SKM-1 treated with dmso at 0.1 percent for 144 hours (cell line): ENCODE data around the gene FOS.
"Not testable (repeated sequence)": the region's sequence is repeated elsewhere in the genome, so short reads cannot be mapped to it uniquely, and the experiment has no call there.

ENCODE experiments used
- DNase-seq: peaks from one replicate; lab custom pipeline; 2025; ENCODE audit not compliant: unreplicated experiment; lab: John Stamatoyannopoulos, UW

Gene FOS

GRCh38 chr14:75278422-75279152 lies at the start of gene FOS:
Gene FOS (plus strand): TSS chr14:75278828. CDS start chr14:75278983, 155 bp downstream.
- peak; percentile 57 for DNase-seq

DNA sequence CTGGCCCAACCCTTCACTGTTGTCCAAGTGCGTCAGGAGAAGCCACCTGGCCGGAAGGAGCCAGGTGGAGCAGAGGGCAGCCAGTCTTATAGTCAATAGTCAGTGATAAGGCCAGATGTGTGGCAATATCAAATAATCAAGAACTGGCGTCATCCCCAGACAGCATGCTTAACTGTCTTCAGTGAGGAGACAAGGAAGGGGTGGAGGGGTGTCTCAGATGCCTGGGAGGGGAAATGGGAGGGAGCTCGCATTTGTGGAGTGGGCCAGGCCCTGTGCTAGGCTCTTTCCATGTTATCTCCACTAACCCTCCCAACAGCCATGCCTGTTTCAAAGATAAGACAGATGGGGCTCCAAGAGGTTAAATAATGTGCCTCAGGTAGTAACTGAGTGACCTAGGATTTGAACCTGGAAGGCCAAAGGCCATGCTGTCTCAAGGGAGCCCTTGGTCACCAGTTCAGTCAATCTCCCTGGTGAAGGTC lies 48.9 kb upstream of the FOS start:
- DNase-seq: no peak

- peak; percentile 18 for DNase-seq
Observed at GRCh38 chr14:75230140-75230792, 48.4 kb upstream of the FOS start.

- DNase-seq: no peak
Observed at GRCh38 chr14:75231320-75231719, 47.3 kb upstream of the FOS start.

DNA sequence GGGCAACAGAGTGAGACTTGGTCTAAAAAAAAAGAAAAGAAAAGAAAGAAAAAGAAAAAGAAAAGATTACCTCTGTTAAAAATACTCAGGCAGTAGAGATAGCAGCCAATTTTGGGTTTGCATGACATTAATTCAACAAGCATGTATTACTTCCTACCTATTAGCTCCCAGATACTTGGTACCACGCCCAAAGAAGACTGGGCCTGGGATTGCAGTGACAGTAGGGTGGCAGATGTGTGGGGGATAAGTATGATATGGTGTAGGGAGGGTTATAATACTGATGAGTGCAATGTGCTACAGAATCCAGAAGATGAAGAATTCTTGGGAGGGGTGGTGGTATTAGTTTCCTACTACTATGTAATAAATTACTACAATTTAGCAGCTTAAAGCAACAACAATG lies 46.4 kb upstream of the FOS start:
- no peak for DNase-seq

- no peak for DNase-seq
Observed at GRCh38 chr14:75232597-75232996, 46.0 kb upstream of the FOS start.

DNA sequence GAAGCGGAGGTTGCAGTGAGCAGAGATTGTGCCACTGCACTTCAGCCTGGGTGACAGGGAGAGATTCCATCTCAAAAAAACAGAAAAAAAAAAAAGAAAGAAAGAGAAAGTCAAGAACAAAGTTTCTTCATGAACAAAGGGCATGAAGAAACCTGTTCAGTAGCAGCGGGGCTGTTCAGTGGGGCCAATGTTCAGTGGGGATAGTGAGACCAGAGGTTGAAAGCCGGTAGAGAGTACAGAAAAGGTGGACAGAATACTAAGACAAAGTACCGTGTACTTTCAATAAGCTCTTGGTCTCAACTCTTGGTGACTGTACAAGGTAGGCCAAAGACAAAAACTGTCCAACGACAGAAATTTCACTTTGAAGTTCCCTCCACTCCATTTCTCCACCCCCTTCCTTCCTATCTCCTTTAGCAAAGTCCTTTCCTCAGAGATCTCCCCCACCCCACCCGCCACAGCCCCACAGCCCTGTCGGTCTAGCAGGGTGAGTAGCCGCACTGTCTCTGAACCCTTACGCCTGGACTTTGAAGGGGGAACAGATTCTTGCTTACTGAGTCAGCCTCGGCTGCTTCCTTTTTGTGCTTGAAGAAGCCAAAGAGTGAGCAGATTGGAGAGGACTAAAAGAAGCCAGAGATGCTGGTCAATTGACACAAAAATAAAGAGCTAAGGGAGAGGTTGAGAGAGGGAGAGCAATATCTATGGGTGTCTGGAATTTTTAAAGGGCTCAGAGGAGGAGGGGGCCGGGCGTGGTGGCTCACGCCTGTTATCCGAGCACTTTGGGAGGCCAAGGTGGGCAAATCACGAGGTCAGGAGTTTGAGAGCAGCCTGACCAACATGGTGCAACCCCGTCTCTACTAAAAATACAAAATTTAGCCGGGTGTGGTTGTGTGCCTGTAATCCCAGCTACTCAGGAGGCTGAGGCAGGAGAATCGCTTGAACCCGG lies 44.2 kb upstream of the FOS start:
- peak; percentile 17 for DNase-seq

GRCh38 chr14:75235198-75235597 lies 43.4 kb upstream of the FOS start:
- DNase-seq: not testable (repeated sequence)

GRCh38 chr14:75236467-75236866 lies 42.2 kb upstream of the FOS start:
- DNase-seq: no peak

DNA sequence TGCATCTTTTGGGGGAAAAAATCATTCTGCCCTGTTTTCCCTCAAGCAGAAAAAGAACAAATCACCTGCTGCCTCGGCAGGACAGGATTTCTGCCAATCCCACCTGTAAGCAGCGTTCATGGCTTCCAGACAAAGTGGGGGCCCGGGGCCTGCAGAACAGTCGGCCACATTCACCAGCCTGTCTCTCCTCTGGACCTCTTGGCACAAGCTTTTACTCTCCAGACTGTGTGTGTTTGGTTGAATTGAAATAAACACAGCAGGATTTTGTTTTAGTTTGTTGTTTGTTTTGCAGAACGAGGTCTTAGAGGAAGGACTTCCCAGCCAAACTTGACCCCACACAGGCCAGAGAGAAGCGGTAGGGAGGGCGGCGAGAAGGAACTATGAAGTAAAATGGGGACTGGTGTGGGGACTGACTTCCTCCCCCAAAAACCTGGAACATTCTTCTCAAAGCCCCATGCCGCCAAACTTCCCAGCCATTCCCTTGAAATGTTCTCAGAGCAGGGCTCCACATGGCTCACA lies 41.7 kb upstream of the FOS start:
- DNase-seq: no peak

DNA sequence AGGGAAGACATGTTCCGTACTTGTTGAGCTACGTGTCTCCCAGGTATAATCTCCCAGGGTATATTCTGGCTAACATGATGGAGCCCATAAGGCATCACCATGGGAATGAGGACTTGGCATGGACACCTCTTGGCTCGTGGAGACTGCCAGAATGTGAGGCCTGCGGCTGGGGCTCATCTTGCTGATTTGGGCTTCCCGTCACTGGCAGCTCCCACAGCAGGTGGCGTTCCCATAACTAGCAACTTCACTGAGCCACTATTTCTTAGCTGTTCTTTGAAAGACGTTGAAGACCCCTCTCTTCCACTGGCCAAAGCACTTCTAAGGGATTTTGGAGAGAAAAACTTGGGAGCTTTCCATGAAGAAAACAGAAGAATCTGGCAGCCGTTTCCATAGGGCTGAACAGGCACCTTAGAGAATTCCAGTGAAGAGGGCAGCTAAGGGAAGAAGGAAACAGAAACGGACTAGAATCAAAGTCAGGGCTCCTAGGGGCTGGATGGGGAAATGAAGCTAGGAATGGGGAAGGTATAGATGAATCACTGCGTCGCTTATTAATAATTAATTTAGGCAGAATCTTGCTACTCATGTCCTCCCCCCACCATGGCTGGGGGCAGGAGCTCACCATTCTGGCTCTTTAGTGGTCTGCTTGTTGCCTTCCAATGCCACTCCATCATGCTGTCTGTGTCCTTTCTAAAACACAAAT lies 39.7 kb upstream of the FOS start:
- no peak for DNase-seq

GRCh38 chr14:75240781-75241180 lies 37.8 kb upstream of the FOS start:
- no peak for DNase-seq

GRCh38 chr14:75242546-75243273 lies 35.9 kb upstream of the FOS start:
- DNase-seq: no peak

DNA sequence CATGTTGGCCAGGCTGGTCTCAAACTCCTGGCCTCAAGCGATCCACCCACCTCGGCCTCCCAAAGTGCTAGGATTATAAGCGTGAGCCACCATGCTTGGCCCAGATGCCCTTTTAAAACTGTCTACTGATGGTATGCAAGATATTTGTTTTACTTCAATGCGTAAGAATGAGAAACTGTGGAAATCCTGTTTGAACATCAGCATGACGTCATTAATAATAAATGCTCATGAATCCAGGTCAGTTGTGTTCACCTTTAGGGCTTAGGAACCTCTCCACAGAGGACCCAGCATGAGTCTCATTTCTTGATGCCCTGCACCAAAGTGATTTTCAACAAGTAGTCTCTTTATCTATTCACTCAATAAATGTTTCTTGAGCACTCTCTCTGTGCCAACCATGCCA lies 34.5 kb upstream of the FOS start:
- DNase-seq: no peak

GRCh38 chr14:75246546-75247285 lies 31.9 kb upstream of the FOS start:
- no peak for DNase-seq

GRCh38 chr14:75247286-75247922 lies 31.2 kb upstream of the FOS start:
- DNase-seq: no peak

GRCh38 chr14:75247939-75248338 lies 30.7 kb upstream of the FOS start:
- no peak for DNase-seq

GRCh38 chr14:75249251-75249957 lies 29.2 kb upstream of the FOS start:
- no peak for DNase-seq
